Endothelial cell (in vitro differentiated cells): ENCODE measurements around the gene SCUBE2. TPM values are rescaled to one million over a fixed set of nuclear protein-coding genes. Genes with fewer than 3 reads are reported as not detected.
"Not testable (repeated sequence)": the region's sequence is repeated elsewhere in the genome, so short reads cannot be mapped to it uniquely, and the experiment has no call there.

ENCODE experiments used
- DNase-seq: peaks from one replicate; pipeline ENCODE4 v3.0.0; 2021; ENCODE audit warnings: low spot score
- H3K27ac Mint-ChIP-seq: one replicate; pipeline ENCODE4 v1.8.0; 2021; ENCODE audit warnings: mixed read lengths, inconsistent platforms; ENCODE audit not compliant: unreplicated experiment
- H3K27me3 Mint-ChIP-seq: one replicate; pipeline ENCODE4 v1.8.0; 2021; ENCODE audit warnings: mild to moderate bottlenecking, moderate library complexity, mixed read lengths, inconsistent platforms; ENCODE audit not compliant: unreplicated experiment
- H3K36me3 Mint-ChIP-seq: one replicate; pipeline ENCODE4 v1.8.0; 2021; ENCODE audit warnings: mild to moderate bottlenecking, low read depth, mixed read lengths, inconsistent platforms; ENCODE audit not compliant: unreplicated experiment
- H3K4me1 Mint-ChIP-seq: one replicate; pipeline ENCODE4 v1.8.0; 2021; ENCODE audit warnings: mild to moderate bottlenecking, mixed read lengths, inconsistent platforms; ENCODE audit not compliant: unreplicated experiment
- H3K4me3 Mint-ChIP-seq: one replicate; pipeline ENCODE4 v1.8.0; 2021; ENCODE audit warnings: mild to moderate bottlenecking, mixed read lengths, inconsistent platforms; ENCODE audit not compliant: unreplicated experiment
- H3K9me3 Mint-ChIP-seq: one replicate; pipeline ENCODE4 v1.8.0; 2021; ENCODE audit warnings: mixed read lengths, inconsistent platforms; ENCODE audit not compliant: unreplicated experiment
- total RNA-seq: library from RNA; stranded (reverse); fragmentation: NEBNext Ultra II Directional; extraction: Animal tissue kit (Norgen Biotek cat#: 25700); gene quantifications from one replicate; pipeline ENCODE4 v1.2.1, GENCODE V29; 2021; ENCODE audit not compliant: unreplicated experiment
- TF ChIP-seq, protein P1 (sequence below): fragments of 200-600 bp; sonication (generic); IDR thresholded peaks from one replicate; pipeline ENCODE4 v1.5.0; 2021; ENCODE audit warnings: antibody characterized with exemption; ENCODE audit not compliant: unreplicated experiment

The SCUBE2 gene
- total RNA-seq, 1 donor from 2014 or later = 2.4 TPM

DNA sequence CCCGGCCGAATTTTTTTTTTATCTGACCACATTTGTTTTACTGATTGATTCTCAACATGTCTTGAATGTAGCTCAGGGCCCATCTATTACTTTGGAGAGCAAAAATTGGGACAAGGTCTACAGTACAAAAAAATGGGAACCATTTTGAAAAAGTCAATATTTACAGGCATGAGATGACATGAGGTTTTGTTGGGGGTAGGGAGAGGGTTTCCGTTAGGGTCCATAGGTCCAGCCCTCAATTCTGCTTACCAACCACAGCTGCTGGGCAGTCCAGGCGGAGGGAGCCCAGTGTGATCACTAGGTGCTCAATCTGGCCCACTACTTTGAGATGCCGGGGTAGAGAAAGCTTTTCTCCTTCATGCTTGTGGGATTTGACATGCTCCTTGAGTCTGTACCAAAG is 105.9 kb downstream of the SCUBE2 start:
- DNase-seq = no peak
- H3K27me3 Mint-ChIP-seq = peaks cover 3% of the 10 kb centered on the region
- TF ChIP-seq, protein P1, sequence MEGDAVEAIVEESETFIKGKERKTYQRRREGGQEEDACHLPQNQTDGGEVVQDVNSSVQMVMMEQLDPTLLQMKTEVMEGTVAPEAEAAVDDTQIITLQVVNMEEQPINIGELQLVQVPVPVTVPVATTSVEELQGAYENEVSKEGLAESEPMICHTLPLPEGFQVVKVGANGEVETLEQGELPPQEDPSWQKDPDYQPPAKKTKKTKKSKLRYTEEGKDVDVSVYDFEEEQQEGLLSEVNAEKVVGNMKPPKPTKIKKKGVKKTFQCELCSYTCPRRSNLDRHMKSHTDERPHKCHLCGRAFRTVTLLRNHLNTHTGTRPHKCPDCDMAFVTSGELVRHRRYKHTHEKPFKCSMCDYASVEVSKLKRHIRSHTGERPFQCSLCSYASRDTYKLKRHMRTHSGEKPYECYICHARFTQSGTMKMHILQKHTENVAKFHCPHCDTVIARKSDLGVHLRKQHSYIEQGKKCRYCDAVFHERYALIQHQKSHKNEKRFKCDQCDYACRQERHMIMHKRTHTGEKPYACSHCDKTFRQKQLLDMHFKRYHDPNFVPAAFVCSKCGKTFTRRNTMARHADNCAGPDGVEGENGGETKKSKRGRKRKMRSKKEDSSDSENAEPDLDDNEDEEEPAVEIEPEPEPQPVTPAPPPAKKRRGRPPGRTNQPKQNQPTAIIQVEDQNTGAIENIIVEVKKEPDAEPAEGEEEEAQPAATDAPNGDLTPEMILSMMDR = no peak
- H3K9me3 Mint-ChIP-seq = no peaks in the 10 kb centered on the region
- H3K36me3 Mint-ChIP-seq = no peaks in the 10 kb centered on the region
- no peaks in the 10 kb centered on the region for H3K4me1 Mint-ChIP-seq
- no peak overlapping the region for H3K4me3 Mint-ChIP-seq
- H3K27ac Mint-ChIP-seq = no peak overlapping the region

GRCh38 chr11:8983552-8983951 is 107.8 kb downstream of the SCUBE2 start:
- TF ChIP-seq, protein P1 = no peak
- H3K27ac Mint-ChIP-seq = no peak overlapping the region
- no peaks in the 10 kb centered on the region for H3K9me3 Mint-ChIP-seq
- H3K36me3 Mint-ChIP-seq = no peaks in the 10 kb centered on the region
- H3K27me3 Mint-ChIP-seq = peaks cover 3% of the 10 kb centered on the region
- no peak overlapping the region for H3K4me3 Mint-ChIP-seq
- DNase-seq = no peak
- H3K4me1 Mint-ChIP-seq = no peaks in the 10 kb centered on the region

DNA sequence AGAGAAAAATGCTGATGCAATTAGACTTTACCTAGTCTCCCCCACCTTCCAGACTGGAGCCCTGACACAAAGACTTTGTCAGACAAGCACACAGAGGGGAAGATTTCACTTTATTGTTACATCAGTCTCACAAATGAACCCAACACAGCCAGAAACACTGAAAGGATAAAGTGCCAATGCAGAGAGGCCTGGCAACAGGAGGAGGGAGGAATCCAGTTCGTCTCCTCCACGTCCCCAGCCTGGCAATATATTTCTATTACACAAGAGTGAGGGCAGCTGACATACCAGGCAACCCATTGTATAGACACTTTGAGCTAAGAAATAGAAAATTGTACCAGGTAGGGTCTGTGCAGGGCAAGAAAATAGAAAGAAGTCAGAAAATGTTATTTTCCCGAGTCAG is 110.9 kb downstream of the SCUBE2 start:
- no peak for DNase-seq
- H3K27ac Mint-ChIP-seq = no peak overlapping the region
- no peak overlapping the region for H3K4me3 Mint-ChIP-seq
- TF ChIP-seq, protein P1 = no peak
- H3K4me1 Mint-ChIP-seq = no peaks in the 10 kb centered on the region
- H3K27me3 Mint-ChIP-seq = peaks cover 3% of the 10 kb centered on the region
- peaks cover 4% of the 10 kb centered on the region for H3K36me3 Mint-ChIP-seq
- no peaks in the 10 kb centered on the region for H3K9me3 Mint-ChIP-seq

DNA sequence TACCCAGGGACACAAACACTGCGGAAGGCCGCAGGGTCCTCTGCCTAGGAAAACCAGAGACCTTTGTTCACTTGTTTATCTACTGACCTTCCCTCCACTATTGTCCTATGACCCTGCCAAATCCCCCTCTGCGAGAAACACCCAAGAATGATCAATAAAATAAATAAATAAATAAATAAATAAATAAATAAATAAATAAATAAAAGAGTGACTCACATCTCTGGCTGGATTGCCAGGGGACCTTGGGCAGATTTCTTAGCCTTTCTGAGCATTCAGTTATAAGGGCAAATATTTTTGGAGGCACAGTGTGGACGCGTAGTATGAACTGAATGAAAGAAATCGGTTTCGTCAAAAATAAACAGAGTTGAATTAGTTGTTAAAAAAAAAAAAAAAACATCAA is 112.0 kb downstream of the SCUBE2 start:
- H3K36me3 Mint-ChIP-seq, H3K4me1 Mint-ChIP-seq, H3K9me3 Mint-ChIP-seq, DNase-seq, H3K27ac Mint-ChIP-seq, H3K27me3 Mint-ChIP-seq, H3K4me3 Mint-ChIP-seq: not testable (repeated sequence)

DNA sequence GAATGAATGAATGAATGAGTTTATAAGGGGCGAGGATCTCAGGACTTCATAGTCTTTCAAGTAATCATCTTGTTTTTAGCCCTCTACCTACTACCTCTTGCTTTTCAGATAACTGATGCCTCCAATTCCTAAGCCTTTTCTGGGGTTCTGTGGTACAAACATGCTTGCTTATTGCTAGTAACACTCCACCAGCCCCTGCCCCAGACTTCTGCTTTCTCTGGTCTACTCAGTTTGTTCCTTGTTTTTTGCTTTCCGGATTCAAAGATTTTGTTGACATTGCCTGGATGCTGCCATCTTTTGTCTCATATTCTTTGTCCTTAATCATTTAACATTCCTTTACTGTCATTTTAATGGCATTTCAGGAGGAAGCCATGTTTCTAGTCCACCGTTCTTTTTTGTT is 118.3 kb downstream of the SCUBE2 start:
- no peaks in the 10 kb centered on the region for H3K27me3 Mint-ChIP-seq
- no peaks in the 10 kb centered on the region for H3K9me3 Mint-ChIP-seq
- no peak overlapping the region for H3K4me3 Mint-ChIP-seq
- no peaks in the 10 kb centered on the region for H3K4me1 Mint-ChIP-seq
- TF ChIP-seq, protein P1 = no peak
- no peak overlapping the region for H3K27ac Mint-ChIP-seq
- peaks cover 4% of the 10 kb centered on the region for H3K36me3 Mint-ChIP-seq
- DNase-seq = no peak

- Mint-ChIP-seq H3K4me1 (no peaks in the 10 kb centered on the region), H3K9me3 (no peaks in the 10 kb centered on the region), H3K27ac (no peak overlapping the region), H3K36me3 (peaks cover 2% of the 10 kb centered on the region), H3K27me3 (no peaks in the 10 kb centered on the region), H3K4me3 (no peak overlapping the region)
- TF ChIP-seq, protein P1 = no peak
- no peak for DNase-seq
These were observed 119.5 kb downstream of the SCUBE2 start for GRCh38 chr11:8971924-8972316.
